Endothelial cell of umbilical vein (primary cell): Measurements from ENCODE around the gene GLIPR1L2.

Experiments used
- EZH2 ChIP-seq: IDR thresholded peaks from 2 replicates; pipeline ENCODE4 v1.6.1; 2012; ENCODE audit warnings: borderline replicate concordance, low read depth, mild to moderate bottlenecking, moderate library complexity, low read length, inconsistent platforms; ENCODE audit not compliant: severe bottlenecking
- FOS ChIP-seq: IDR thresholded peaks from 2 replicates; pipeline ENCODE4 v1.6.1; 2011; ENCODE audit warnings: mild to moderate bottlenecking, low read length, moderate library complexity, borderline replicate concordance; ENCODE audit not compliant: insufficient read depth
- POLR2A ChIP-seq: IDR thresholded peaks from 2 replicates; pipeline ENCODE4 v1.6.1; 2012; ENCODE audit warnings: low read depth, mild to moderate bottlenecking, control low read depth, low read length
- POLR2AphosphoS5 ChIP-seq: IDR thresholded peaks from 2 replicates; pipeline ENCODE4 v1.6.1; 2012; ENCODE audit warnings: low read depth, mild to moderate bottlenecking, control low read depth, low read length, moderate library complexity; ENCODE audit not compliant: insufficient read depth
- TF ChIP-seq, protein P1 (sequence below), 2 donors: IDR thresholded peaks; 1 replicate in 1 of 2; 2 replicates in 1 of 2; pipeline ENCODE4 v1.5.1; 2011; ENCODE audit warnings: low read length in 2 of 2, mild to moderate bottlenecking in 2 of 2, moderate library complexity in 2 of 2, control low read depth in 1 of 2, inconsistent platforms in 1 of 2, low read depth in 1 of 2; ENCODE audit not compliant: insufficient read depth in 1 of 2; ENCODE audit errors: extremely low read depth in 1 of 2
- TF ChIP-seq, protein P2 (sequence below): IDR thresholded peaks from 2 replicates; pipeline ENCODE4 v1.6.1; 2011; ENCODE audit not compliant: insufficient read depth, insufficient read length

DNA sequence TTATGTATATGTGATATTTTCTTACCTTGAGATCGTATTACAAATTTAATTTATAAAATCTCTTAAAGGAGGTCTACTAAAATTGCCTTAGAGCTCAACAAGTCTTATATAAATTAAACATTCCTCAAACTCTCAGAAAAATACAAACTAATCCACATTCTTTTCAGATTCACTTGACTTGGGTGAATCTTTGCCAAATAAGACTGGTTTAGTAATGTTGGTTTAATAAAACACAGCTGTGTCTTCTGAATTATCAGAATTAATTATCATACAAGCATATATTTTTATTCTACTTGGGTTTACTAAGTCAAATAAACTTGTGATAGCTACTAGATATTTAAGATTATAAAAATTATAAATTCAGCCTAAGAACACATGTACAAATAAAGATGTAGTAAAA, 13.3 kb downstream of the GLIPR1L2 start:
- TF ChIP-seq, protein P1, sequence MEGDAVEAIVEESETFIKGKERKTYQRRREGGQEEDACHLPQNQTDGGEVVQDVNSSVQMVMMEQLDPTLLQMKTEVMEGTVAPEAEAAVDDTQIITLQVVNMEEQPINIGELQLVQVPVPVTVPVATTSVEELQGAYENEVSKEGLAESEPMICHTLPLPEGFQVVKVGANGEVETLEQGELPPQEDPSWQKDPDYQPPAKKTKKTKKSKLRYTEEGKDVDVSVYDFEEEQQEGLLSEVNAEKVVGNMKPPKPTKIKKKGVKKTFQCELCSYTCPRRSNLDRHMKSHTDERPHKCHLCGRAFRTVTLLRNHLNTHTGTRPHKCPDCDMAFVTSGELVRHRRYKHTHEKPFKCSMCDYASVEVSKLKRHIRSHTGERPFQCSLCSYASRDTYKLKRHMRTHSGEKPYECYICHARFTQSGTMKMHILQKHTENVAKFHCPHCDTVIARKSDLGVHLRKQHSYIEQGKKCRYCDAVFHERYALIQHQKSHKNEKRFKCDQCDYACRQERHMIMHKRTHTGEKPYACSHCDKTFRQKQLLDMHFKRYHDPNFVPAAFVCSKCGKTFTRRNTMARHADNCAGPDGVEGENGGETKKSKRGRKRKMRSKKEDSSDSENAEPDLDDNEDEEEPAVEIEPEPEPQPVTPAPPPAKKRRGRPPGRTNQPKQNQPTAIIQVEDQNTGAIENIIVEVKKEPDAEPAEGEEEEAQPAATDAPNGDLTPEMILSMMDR (IDR thresholded peaks at IDR 0.05; ENCODE audit: extremely low read depth in 1 of 2, insufficient read depth in 1 of 2, low read depth in 1 of 2, low read length in 2 of 2) = no peak
- TF ChIP-seq POLR2A = no peak
- TF ChIP-seq, protein P2, sequence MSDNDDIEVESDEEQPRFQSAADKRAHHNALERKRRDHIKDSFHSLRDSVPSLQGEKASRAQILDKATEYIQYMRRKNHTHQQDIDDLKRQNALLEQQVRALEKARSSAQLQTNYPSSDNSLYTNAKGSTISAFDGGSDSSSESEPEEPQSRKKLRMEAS = no peak
- TF ChIP-seq EZH2 = no peak
- no peak for TF ChIP-seq POLR2AphosphoS5
- TF ChIP-seq FOS = no peak
